ENCODE results near the gene TCHP. TPM values are rescaled to one million over a fixed set of nuclear protein-coding genes. Genes with fewer than 3 reads are reported as not detected.
"Not testable (repeated sequence)": the region's sequence is repeated elsewhere in the genome, so short reads cannot be mapped to it uniquely, and the experiment has no call there.

Gene TCHP
- total and polyA plus RNA-seq, 2 of the 13 experiments (the other 11 are each of a cell fraction or from before 2014, with no cell fraction given) = 6.7 to 12.2 TPM

DNA sequence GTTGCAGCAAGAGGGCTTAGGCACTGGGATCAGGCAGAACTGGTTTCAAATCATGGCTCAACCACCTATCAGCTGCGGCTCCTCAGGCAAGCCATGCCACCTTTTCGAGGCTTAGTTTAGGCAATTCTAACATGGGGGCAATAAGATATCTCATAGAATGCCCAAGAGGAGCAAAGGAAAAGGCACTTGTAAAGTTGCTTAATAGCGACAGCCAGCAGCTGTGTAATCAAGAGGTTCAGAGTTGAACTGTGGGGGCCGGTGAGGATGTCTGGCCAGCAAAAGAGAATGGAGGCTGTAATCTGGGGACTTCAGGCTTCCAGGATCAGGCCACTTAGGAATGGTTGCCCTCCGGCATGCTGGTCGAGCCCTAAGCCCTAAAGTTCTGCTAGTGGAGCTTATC lies 3.0 kb upstream of the TCHP start:
- H2AFZ ChIP-seq (ENCODE audit: low read length) = no peak overlapping the region
- peaks cover 73% of the 10 kb centered on the region for H3K4me1 ChIP-seq (ENCODE audit: insufficient read depth, low read length)
- no peaks in the 10 kb centered on the region for H3K9me3 ChIP-seq (ENCODE audit: low read length)
- in situ Hi-C loops (cut with HindIII; ENCODE audit: extremely low pct_ligation_motif_present, low pct_unique_long_range_greater_than_20kb) (no loop called here), intact Hi-C loops (cut with micrococcal nuclease; ENCODE audit: unreplicated experiment) (no loop called here)
- WGBS (ENCODE audit: low lambda C conversion rate) = 9% methylated on average over 4 of the region's 6 CpGs
- H4K20me1 ChIP-seq (ENCODE audit: insufficient read depth, low read length) = no peaks in the 10 kb centered on the region
- no peak overlapping the region for H3K4me3 ChIP-seq (replicated peaks in 1 of 3; ENCODE audit: insufficient read depth in 1 of 3, low read depth in 2 of 3, low read length in 3 of 3)
- ChIA-PET CTCF (ENCODE audit: low intra/inter-chr PET ratio, low total read pairs) (interaction anchor here (0.7 kb wide), 1 partner anchor 44 kb away, joined by 3 read pairs; no protein-coding TSS in a partner anchor), POLR2A (no interaction called here)
- no peak for FAIRE-seq
- H3K79me2 ChIP-seq (ENCODE audit: insufficient read depth, low read length) = peaks cover 17% of the 10 kb centered on the region
- no peaks in the 10 kb centered on the region for H3K36me3 ChIP-seq (replicated peaks in 1 of 2; ENCODE audit: control insufficient read depth in 1 of 2, insufficient read depth in 2 of 2, low read length in 2 of 2)
- H3K4me2 ChIP-seq (ENCODE audit: low read depth, low read length) = peak overlapping the region; percentile 51
- TF ChIP-seq ATAD3A (CRISPR knock-in tag; IDR thresholded peaks at IDR 0.05) (no peak), CEBPG (CRISPR knock-in tag; IDR thresholded peaks at IDR 0.05) (peak; percentile 53), CEBPB (IDR thresholded peaks at IDR 0.05; ENCODE audit: borderline replicate concordance, low read depth, low read length) (peak; percentile 58; the same call in 1 of the 2 replicates), FOXA3 (CRISPR knock-in tag; IDR thresholded peaks at IDR 0.05) (0 out of 2 replicates have a peak, but pooled peaks have one; percentile 22), SIN3A (IDR thresholded peaks at IDR 0.05; ENCODE audit: borderline replicate concordance, low read depth, low read length) (no peak), TFAP4 (IDR thresholded peaks at IDR 0.05; ENCODE audit: borderline replicate concordance, low read depth) (peak; percentile 65; the same call in 1 of the 2 replicates), RFX5 (IDR thresholded peaks at IDR 0.05; ENCODE audit: low read depth, low read length) (no peak), HNF4A (CRISPR knock-in tag; IDR thresholded peaks at IDR 0.05) (peak; percentile 12; the same call in 1 of the 2 replicates), EHMT2 (IDR thresholded peaks at IDR 0.05; ENCODE audit: borderline replicate concordance, low read depth, low read length) (no peak), JUNB (CRISPR knock-in tag; IDR thresholded peaks at IDR 0.05; ENCODE audit: borderline replicate concordance) (no peak)
- no peak for DNase-seq (ENCODE audit: low spot score)
- H3K27ac ChIP-seq (ENCODE audit: extremely low read length, insufficient read depth, low read length) = no peak overlapping the region
- BruUV-seq (replicated peaks) = no TSS peak
- H3K27me3 ChIP-seq (ENCODE audit: control insufficient read depth in 1 of 2, insufficient read depth in 2 of 2, low read length in 2 of 2) = peaks cover 0 to 3% of the 10 kb centered on the region in 2 experiments; a peak in 2 of 5 replicates
- 0 out of 2 replicates have a peak overlapping the region, but pooled peaks have one; percentile 2 for H3K9ac ChIP-seq (ENCODE audit: insufficient read depth, low read depth, low read length)
- no peak for ATAC-seq

DNA sequence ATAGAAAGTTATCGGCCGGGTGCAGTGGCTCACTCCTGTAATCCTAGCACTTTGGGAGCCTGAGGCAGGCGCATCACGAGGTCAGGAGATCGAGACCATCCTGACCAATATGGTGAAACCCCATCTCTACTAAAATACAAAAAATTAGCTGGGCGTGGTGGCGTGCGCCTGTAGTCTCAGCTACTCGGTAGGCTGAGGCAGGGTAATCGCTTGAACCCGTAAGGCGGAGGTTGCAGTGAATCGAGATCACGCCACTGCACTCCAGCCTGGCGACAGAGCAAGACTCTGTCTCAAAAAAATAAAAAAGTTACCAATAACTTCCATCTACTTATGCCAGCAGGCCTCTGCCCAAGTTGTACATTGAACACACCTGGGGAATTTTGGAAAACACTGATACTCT lies 729 bp upstream of the TCHP start:
- Histone ChIP-seq H3K4me2 (ENCODE audit: low read depth, low read length) (peak overlapping the region; percentile 96), H3K36me3 (replicated peaks in 1 of 2; ENCODE audit: control insufficient read depth in 1 of 2, insufficient read depth in 2 of 2, low read length in 2 of 2) (peaks cover 4 to 14% of the 10 kb centered on the region in 2 experiments), H3K4me3 (replicated peaks in 1 of 3; ENCODE audit: insufficient read depth in 1 of 3, low read depth in 2 of 3, low read length in 3 of 3) (peak overlapping the region in 2 of 3 experiments; percentile 68 to 81; a peak in 2 of 6 replicates), H3K79me2 (ENCODE audit: insufficient read depth, low read length) (peaks cover 18% of the 10 kb centered on the region), H3K9ac (ENCODE audit: insufficient read depth, low read depth, low read length) (peak overlapping the region; percentile 83; the same call in 1 of the 2 replicates), H3K4me1 (ENCODE audit: insufficient read depth, low read length) (peaks cover 56% of the 10 kb centered on the region), H2AFZ (ENCODE audit: low read length) (peak overlapping the region; percentile 96)
- ChIA-PET CTCF (ENCODE audit: low intra/inter-chr PET ratio, low total read pairs) (interaction anchor here (1.1 kb wide), 1 partner anchor 94 kb away, joined by 3 read pairs; no protein-coding TSS in a partner anchor), POLR2A (interaction anchor here (2.0 kb wide), 1 partner anchor 9 kb away, joined by 6 read pairs; no protein-coding TSS in a partner anchor)
- ATAC-seq; FAIRE-seq; intact Hi-C loops (cut with micrococcal nuclease; ENCODE audit: unreplicated experiment); H3K9me3 ChIP-seq (ENCODE audit: low read length); BruUV-seq (replicated peaks); H3K27me3 ChIP-seq (ENCODE audit: control insufficient read depth in 1 of 2, insufficient read depth in 2 of 2, low read length in 2 of 2); in situ Hi-C loops (cut with HindIII; ENCODE audit: extremely low pct_ligation_motif_present, low pct_unique_long_range_greater_than_20kb); H4K20me1 ChIP-seq (ENCODE audit: insufficient read depth, low read length); H3K27ac ChIP-seq (ENCODE audit: extremely low read length, insufficient read depth, low read length); DNase-seq (ENCODE audit: low spot score): not testable (repeated sequence)
- 93% methylated on average over 15 of the region's 15 CpGs for WGBS (ENCODE audit: low lambda C conversion rate)

Data from HepG2 (cell line).